Measurements from ENCODE around the gene CELF2.
"Not testable (repeated sequence)": the region's sequence is repeated elsewhere in the genome, so short reads cannot be mapped to it uniquely, and the experiment has no call there.

Gene CELF2

DNA sequence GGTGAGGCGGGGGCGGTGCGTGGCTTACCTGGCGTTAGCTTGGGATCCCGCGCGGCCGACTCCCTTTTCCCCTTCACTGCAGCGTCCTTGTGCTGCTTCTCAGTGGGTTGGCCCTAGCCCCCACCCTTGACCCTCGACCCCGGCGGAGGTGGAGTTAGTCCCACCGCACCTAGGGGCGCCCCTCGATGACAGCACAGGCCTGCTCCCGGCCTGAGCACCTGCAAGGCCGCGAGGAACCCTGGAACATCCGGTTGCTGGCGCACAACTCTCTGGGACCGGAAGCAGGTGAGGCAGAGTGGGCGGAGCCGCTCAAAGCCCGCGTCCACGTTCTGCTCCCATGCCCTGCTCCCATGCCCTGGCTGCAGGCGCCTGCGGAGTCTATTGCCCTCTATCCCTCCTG, 326.9 kb downstream of the CELF2 start:
- H3K27me3 ChIP-seq (ENCODE audit: insufficient read depth, low read length, poor library complexity): no peaks in the 10 kb centered on the region
- H3K27ac ChIP-seq (ENCODE audit: low read length): no peak overlapping the region
- no peak overlapping the region for H3K9ac ChIP-seq (ENCODE audit: low read depth, low read length)
- TF ChIP-seq CTCF (IDR thresholded peaks at IDR 0.05; ENCODE audit: borderline replicate concordance, extremely low read depth, low read length, poor library complexity, severe bottlenecking) (no peak), EZH2 (IDR thresholded peaks at IDR 0.05; ENCODE audit: borderline replicate concordance, low read depth, low read length, severe bottlenecking) (no peak)
- ATAC-seq (ENCODE audit: insufficient read depth, low read depth): no peak
- H3K79me2 ChIP-seq (ENCODE audit: insufficient read depth, low read length): no peaks in the 10 kb centered on the region
- no peaks in the 10 kb centered on the region for H3K9me3 ChIP-seq (ENCODE audit: insufficient read depth, low read length, severe bottlenecking)
- H2AFZ ChIP-seq (ENCODE audit: low read depth, low read length): no peak overlapping the region
- no peaks in the 10 kb centered on the region for H3K36me3 ChIP-seq (ENCODE audit: insufficient read depth, low read length)
- no peak overlapping the region for H3K4me2 ChIP-seq (ENCODE audit: insufficient read depth, low read length)
- no peak for DNase-seq
- H4K20me1 ChIP-seq (ENCODE audit: insufficient read depth, low read length): no peaks in the 10 kb centered on the region
- H3K4me1 ChIP-seq (ENCODE audit: insufficient read depth, low read length): no peaks in the 10 kb centered on the region
- no peak overlapping the region for H3K4me3 ChIP-seq (ENCODE audit: low read depth in 1 of 2, low read length in 2 of 2)

GRCh38 chr10:11345224-11346054, 327.8 kb downstream of the CELF2 start:
- Histone ChIP-seq H3K4me2 (ENCODE audit: insufficient read depth, low read length) (no peak overlapping the region), H3K27me3 (ENCODE audit: insufficient read depth, low read length, poor library complexity) (no peaks in the 10 kb centered on the region), H4K20me1 (ENCODE audit: insufficient read depth, low read length) (no peaks in the 10 kb centered on the region), H2AFZ (ENCODE audit: low read depth, low read length) (no peak overlapping the region), H3K9ac (ENCODE audit: low read depth, low read length) (no peak overlapping the region), H3K36me3 (ENCODE audit: insufficient read depth, low read length) (no peaks in the 10 kb centered on the region), H3K27ac (ENCODE audit: low read length) (no peak overlapping the region), H3K4me1 (ENCODE audit: insufficient read depth, low read length) (no peaks in the 10 kb centered on the region), H3K4me3 (ENCODE audit: low read depth in 1 of 2, low read length in 2 of 2) (no peak overlapping the region), H3K79me2 (ENCODE audit: insufficient read depth, low read length) (no peaks in the 10 kb centered on the region), H3K9me3 (ENCODE audit: insufficient read depth, low read length, severe bottlenecking) (no peaks in the 10 kb centered on the region)
- DNase-seq (peak; percentile 33), ATAC-seq (ENCODE audit: insufficient read depth, low read depth) (peak; percentile 67)
- no peak for TF ChIP-seq EZH2 (IDR thresholded peaks at IDR 0.05; ENCODE audit: borderline replicate concordance, low read depth, low read length, severe bottlenecking)
- TF ChIP-seq CTCF (IDR thresholded peaks at IDR 0.05; ENCODE audit: borderline replicate concordance, extremely low read depth, low read length, poor library complexity, severe bottlenecking): peak; percentile 40

GRCh38 chr10:11347580-11347979, 329.9 kb downstream of the CELF2 start:
- H3K36me3 ChIP-seq (ENCODE audit: insufficient read depth, low read length); DNase-seq; H3K4me2 ChIP-seq (ENCODE audit: insufficient read depth, low read length); H3K27me3 ChIP-seq (ENCODE audit: insufficient read depth, low read length, poor library complexity); H3K27ac ChIP-seq (ENCODE audit: low read length); ATAC-seq (ENCODE audit: insufficient read depth, low read depth); H2AFZ ChIP-seq (ENCODE audit: low read depth, low read length); H3K9me3 ChIP-seq (ENCODE audit: insufficient read depth, low read length, severe bottlenecking); H3K79me2 ChIP-seq (ENCODE audit: insufficient read depth, low read length); H3K4me1 ChIP-seq (ENCODE audit: insufficient read depth, low read length); H4K20me1 ChIP-seq (ENCODE audit: insufficient read depth, low read length); H3K4me3 ChIP-seq (ENCODE audit: low read depth in 1 of 2, low read length in 2 of 2); H3K9ac ChIP-seq (ENCODE audit: low read depth, low read length): not testable (repeated sequence)

DNA sequence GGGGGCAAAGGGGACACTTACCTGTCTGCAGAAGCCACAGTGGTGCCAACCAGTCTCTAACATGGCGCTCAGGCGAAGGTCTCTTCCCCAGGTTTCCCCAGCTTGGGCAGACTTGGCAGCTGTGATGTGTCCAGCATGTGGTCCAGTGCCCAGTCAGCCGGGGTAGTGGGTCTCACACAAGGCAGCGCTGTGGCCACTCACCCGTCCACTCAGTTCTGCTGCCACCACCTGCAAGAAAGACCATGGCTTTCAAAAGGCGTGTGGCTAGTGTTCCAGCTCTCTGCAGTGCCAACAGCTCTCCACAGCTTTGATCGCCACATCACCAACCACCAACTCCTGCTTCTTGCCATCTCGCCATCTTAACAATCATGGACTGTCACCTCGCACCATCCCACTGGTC, 334.1 kb downstream of the CELF2 start:
- Histone ChIP-seq H3K27ac (ENCODE audit: low read length) (no peak overlapping the region), H3K27me3 (ENCODE audit: insufficient read depth, low read length, poor library complexity) (no peaks in the 10 kb centered on the region), H2AFZ (ENCODE audit: low read depth, low read length) (no peak overlapping the region), H3K4me2 (ENCODE audit: insufficient read depth, low read length) (no peak overlapping the region), H3K36me3 (ENCODE audit: insufficient read depth, low read length) (no peaks in the 10 kb centered on the region), H3K9ac (ENCODE audit: low read depth, low read length) (no peak overlapping the region), H3K9me3 (ENCODE audit: insufficient read depth, low read length, severe bottlenecking) (peaks cover 2% of the 10 kb centered on the region), H3K79me2 (ENCODE audit: insufficient read depth, low read length) (no peaks in the 10 kb centered on the region), H3K4me1 (ENCODE audit: insufficient read depth, low read length) (no peaks in the 10 kb centered on the region), H4K20me1 (ENCODE audit: insufficient read depth, low read length) (no peaks in the 10 kb centered on the region), H3K4me3 (ENCODE audit: low read depth in 1 of 2, low read length in 2 of 2) (no peak overlapping the region)
- TF ChIP-seq EZH2 (IDR thresholded peaks at IDR 0.05; ENCODE audit: borderline replicate concordance, low read depth, low read length, severe bottlenecking) (no peak), CTCF (IDR thresholded peaks at IDR 0.05; ENCODE audit: borderline replicate concordance, extremely low read depth, low read length, poor library complexity, severe bottlenecking) (no peak)
- no peak for ATAC-seq (ENCODE audit: insufficient read depth, low read depth)
- no peak for DNase-seq

All from DND-41 (cell line).